Bronchial epithelial cell (primary cell): ENCODE measurements around the gene ADGRG1. TPM values are rescaled to one million over a fixed set of nuclear protein-coding genes. Genes with fewer than 3 reads are reported as not detected.

ENCODE experiments used
- DNase-seq: peaks from one replicate; pipeline ENCODE4 v3.0.0-alpha.2; 2010; ENCODE audit warnings: low read depth
- FAIRE-seq: peaks from 2 replicates; lab custom pipeline; 2011; peaks lifted over from hg19 to GRCh38; lab: Jason Lieb, UNC
- H3K27me3 ChIP-seq: 2 replicates; pipeline ENCODE4 v1.5.1; 2011; ENCODE audit warnings: low read length; ENCODE audit not compliant: control insufficient read depth, insufficient read depth
- H3K36me3 ChIP-seq: 2 replicates; pipeline ENCODE4 v1.5.1; 2011; ENCODE audit warnings: low read length; ENCODE audit not compliant: control insufficient read depth, insufficient read depth
- H3K4me3 ChIP-seq: 2 replicates; pipeline ENCODE4 v1.5.1; 2011; ENCODE audit warnings: mild to moderate bottlenecking, low read depth, low read length, control low read depth
- CTCF ChIP-seq: IDR thresholded peaks from 2 replicates; pipeline ENCODE4 v1.5.1; 2011; ENCODE audit warnings: mild to moderate bottlenecking, moderate library complexity, low read length, control low read depth, inconsistent platforms; ENCODE audit not compliant: insufficient read depth, severe bottlenecking
- total RNA-seq: library from RNA; depleted of rRNA; stranded (reverse); fragments of >200 nt; gene quantifications from 2 replicates; pipeline ENCODE4 v1.2.1, GENCODE V29; 2014

The ADGRG1 gene
- total RNA-seq, 1 donor from 2014 or later, result 21.1 TPM

- H3K4me3 ChIP-seq, result peak overlapping the region; percentile 56
- peak; percentile 75 for DNase-seq
- FAIRE-seq, result no peak
- peaks cover 10% of the 10 kb centered on the region for H3K36me3 ChIP-seq
- no peak for TF ChIP-seq CTCF
- no peaks in the 10 kb centered on the region for H3K27me3 ChIP-seq
Observed at GRCh38 chr16:57620335-57621231, 7.8 kb upstream of the ADGRG1 start.

DNA sequence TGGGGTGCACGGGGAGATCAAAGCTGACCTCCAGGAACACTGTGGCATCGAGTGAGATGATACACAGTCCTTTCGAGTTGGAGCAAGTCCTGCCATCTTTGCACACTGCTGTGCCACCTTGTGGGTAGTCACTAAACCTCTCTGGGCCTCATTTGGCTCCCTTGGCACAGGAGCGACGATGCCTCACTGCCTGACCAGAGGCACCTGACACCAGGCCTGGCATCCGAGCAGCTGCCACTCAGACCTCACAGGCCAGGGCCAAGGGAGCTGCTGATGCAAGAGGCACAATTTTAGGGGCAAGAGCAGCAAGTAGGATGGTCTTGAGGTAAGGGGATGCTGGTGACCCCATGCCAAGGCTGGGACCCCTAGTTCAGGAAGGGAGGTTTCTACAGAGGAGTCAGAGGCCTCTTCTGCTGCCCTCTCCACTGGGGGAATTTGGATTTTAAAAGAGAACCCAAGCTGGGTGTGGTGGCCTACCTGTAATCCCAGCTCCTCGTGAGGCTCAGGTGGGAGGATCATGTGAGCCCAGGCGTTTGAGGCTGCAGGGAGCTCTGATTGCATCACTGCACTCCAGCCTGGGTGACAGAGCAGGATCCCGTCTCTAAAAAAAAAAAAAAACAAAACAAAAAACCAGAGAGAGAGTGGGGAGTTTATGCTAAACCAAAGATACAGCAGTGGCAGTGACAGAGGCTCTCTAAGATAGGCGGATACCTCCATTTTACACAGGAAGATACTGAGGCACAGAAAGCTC, 6.7 kb upstream of the ADGRG1 start:
- Histone ChIP-seq H3K4me3 (peak overlapping the region; percentile 56), H3K27me3 (no peaks in the 10 kb centered on the region), H3K36me3 (peaks cover 10% of the 10 kb centered on the region)
- FAIRE-seq (no peak), DNase-seq (peak; percentile 76)
- no peak for TF ChIP-seq CTCF

- Histone ChIP-seq H3K4me3 (peak overlapping the region; percentile 11), H3K27me3 (no peaks in the 10 kb centered on the region), H3K36me3 (peaks cover 11% of the 10 kb centered on the region)
- no peak for TF ChIP-seq CTCF
- FAIRE-seq (peak; percentile 62), DNase-seq (no peak)
Observed at GRCh38 chr16:57622361-57623250, 5.8 kb upstream of the ADGRG1 start.

DNA sequence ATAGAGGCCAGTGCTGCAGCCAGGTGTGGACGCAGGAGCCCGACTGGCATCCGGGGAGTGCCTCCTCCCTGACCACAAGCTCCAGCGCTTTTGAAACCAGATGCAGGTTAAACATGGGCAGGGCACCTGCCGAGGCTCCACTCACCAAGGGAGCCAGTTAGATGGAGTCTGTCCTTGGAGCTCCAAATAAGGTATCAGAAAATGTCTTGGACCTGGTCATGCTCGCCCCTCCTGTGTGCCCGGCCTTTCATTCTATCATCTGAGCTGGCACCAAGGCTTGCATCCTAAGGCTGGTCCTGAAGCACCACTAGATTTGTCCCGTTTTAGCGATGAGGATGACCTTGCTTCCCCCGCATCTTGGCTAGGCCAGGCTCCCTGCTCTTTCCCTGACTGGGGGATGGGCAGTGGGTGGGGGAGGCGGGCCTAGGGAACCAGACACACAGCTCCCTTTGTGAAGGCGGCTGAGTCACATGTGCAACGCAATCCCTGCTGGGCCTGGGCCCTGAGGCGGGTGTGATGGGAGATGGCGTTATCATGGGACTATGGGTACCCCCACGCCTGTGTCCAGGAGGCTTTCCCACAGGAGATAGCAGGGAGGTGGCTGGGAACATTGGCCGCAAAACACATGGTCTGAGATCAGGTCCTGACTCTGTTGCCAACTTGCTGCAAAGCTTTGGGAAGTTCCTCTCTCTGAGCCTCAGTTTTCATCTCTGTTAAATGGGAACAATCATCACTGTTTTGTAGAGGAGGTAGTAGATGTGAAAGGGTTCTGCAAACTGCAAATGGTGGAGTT, 5.0 kb upstream of the ADGRG1 start:
- DNase-seq (peak; percentile 87), FAIRE-seq (peak; percentile 83)
- Histone ChIP-seq H3K36me3 (peaks cover 14% of the 10 kb centered on the region), H3K27me3 (no peaks in the 10 kb centered on the region), H3K4me3 (no peak overlapping the region)
- TF ChIP-seq CTCF, result no peak
